Dermis blood vessel endothelial cell (primary cell): Measurements from ENCODE around the gene FDXACB1. TPM values are rescaled to one million over a fixed set of nuclear protein-coding genes. Genes with fewer than 3 reads are reported as not detected.

Experiments used
- DNase-seq: peaks from one replicate; pipeline ENCODE4 v3.0.0; 2010
- total RNA-seq: library from RNA; depleted of rRNA; stranded (reverse); fragments of >200 nt; gene quantifications from 2 replicates; pipeline ENCODE4 v1.2.3, GENCODE V29; 2014

FDXACB1 gene, protein sequence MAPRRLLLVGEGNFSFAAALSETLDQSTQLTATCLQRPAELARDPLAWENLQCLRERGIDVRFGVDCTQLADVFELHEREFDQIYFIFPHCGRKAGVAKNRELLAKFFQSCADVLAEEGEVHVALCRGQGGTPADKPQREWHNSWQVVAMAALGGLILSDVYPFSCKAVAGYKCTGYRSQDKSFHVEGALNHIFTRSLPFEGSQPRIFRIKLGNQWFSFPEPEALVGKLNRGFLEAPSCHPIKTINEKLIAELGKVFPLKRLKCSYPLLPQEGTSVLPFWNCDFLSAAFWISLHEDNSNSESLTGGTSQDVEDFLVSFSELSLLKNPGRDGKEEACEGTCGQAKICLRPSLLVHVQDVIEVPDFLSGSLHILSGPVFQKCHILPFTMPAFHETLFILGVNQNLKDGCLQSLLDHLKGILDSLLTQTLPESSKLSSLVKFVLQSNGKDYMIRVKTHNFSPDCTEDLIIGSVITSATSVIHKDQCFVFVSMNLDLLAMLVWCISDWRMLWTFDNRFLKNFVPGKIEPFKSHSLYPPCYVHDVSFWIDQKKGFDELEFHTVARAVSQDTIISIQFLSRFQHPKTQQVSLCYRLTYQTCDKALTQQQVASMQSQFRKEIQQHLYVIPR
- 1.9 and 2.0 TPM in 2 replicates for total RNA-seq

DNA sequence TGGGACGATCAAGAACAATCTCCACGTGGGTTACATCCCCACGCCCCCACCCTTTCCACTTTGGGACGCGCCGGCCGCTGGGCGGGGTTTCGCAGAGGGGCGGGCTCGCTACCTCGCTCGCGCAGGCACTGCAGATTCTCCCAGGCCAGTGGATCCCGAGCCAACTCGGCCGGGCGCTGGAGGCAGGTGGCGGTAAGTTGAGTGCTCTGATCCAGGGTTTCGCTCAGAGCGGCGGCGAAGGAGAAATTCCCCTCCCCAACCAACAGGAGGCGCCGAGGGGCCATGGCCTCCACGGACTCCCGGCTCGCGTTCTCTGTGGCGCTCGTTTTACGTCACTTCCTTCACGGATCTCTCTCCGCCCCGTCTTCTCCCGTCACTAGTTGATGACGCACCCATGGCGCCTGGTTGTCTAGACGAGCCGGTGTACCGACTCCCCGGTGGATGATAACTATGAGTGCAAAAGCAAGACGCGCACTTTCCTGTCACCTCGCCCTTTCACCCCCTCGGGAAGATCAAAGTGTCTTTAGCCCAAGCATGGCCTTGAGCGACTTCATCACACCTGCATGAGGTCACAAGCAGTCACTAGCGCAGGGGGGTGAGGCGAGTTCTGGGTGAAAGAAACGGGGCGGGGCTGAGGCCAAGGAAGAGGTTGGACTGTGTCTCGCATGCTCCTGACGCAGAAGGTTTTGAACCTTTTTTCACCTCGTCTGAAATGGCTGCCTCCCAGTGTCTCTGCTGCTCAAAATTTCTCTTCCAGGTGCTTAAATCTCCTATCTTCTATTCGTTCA, at the start of gene FDXACB1, which contains the start of gene CFAP68:
TSS of gene FDXACB1 (minus strand) at position 317 of the 788 bp plus-strand sequence. CDS start at position 284, 33 bp downstream.
TSS of gene CFAP68 (plus strand) at position 693 of the 788 bp plus-strand sequence. CDS start at position 713, 20 bp downstream.
- DNase-seq = peak; percentile 99

DNA sequence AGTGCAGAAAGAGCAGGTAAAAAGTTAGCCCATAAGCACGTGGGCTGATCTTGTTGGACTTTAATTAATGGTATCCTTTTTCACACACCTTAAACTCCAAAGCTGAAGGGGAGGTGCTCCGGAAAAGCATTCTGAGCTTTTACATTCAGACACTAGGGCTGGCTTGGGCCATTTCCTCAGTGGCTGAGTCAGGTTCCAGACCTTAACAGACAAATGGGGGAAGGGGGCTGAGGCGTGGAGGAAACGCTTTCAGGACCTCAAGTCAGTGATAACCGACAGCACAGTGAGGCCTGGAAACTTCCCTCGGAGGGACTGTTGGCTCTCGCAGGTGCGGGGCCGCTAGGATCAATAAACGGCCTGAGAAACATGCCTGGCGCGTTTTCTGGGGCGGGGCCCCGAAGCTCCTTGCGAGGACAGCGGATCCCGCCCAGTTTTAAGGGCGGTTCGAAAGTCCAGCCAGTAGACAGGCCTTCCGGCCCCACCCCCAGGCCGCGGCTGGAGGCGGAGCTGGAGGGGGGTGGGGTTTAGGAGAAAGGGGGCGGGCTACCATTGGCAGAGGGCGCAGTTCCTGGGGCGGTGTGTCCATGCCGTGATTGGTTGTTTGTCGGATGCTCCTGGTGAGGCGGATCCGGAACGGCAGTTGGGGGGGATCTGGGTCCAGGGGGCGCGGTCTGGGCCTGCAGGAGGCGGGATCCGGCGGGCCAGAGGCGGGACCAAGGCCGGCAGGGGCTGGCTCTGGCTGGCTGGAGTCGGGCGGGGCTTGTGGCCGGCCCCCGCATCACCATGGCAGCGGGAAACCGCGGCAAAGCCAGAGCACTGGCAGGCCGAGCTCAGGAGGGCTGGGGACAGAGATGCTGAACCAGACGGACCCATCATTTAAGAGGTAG, 47.8 kb upstream of the FDXACB1 start:
- peak; percentile 98 for DNase-seq

DNA sequence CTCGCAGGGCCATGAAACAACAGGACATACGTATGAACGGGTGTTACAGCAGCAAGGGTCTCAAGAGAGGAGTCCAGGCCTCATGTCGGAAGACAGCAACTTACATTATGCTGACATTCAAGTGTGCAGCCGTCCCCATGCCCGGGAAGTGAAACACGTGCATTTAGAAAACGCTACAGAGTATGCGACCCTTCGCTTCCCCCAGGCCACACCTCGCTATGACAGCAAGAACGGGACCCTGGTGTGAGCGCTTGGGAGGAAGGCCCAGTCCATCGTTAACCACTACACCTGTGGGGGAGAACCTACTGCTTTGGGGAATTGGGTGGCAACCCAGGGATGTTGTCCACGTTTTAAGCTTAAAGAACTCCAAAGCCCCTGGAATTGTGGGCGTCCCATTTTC, 47.0 kb upstream of the FDXACB1 start:
- no peak for DNase-seq

DNA sequence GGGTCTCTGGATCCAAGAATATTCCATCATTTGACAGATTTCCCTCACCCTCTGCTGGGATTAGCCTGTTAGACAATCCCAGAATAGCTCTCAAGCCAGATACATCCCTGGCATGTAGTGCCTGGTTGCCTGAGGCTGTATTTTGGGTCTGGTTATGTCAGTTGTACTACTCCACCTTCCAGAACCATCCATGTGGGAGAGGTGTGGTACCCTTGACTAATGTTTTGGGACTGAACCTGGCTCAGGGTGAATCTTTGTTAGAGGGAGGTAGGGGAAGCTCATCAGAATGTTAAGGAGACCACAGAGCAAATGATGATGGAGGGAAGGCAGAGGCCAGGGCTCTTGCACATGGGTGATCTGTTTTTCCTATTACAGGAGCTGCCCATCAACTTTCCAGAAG, 45.0 kb upstream of the FDXACB1 start:
- no peak for DNase-seq

DNA sequence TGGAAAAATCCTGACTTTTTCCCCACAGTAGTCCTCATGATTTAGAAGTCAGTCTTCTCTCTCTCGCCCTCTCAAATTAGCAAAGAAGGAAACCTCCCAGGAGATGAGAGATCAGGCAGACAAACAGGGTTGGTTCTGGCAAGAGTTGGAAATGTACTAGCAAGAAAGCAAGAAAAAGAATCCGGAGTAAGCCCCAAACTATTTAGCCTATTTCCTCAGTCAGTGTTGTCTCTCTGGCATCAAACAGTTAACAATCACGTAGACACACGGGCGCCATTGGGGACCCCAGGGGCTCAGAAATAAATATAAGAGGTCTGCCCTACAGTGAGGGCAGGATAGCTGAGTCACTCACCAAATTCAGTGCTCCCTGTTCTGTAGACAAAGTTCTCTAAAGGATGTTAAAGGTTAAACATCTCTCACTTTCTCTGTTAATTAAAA, 44.4 kb upstream of the FDXACB1 start:
- DNase-seq = peak; percentile 46

DNA sequence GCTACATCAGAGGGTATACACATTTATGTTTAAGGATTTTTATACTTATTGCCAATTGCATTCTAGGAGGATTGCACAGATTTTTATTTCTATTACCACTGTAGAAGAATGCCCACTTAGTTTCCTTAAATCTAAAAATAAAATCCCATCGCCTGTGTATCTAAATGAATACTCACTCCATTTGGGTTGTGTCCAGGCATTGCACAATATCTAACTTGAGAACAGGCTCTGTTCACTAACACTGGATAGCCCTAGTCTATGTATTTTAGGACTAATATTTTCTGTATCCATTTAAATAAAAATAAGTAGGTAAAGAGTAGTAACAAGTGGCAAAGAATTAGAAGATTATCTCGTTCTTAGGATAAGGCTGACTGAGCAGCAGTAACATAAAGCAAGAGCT, 43.8 kb upstream of the FDXACB1 start:
- DNase-seq = peak; percentile 43

DNA sequence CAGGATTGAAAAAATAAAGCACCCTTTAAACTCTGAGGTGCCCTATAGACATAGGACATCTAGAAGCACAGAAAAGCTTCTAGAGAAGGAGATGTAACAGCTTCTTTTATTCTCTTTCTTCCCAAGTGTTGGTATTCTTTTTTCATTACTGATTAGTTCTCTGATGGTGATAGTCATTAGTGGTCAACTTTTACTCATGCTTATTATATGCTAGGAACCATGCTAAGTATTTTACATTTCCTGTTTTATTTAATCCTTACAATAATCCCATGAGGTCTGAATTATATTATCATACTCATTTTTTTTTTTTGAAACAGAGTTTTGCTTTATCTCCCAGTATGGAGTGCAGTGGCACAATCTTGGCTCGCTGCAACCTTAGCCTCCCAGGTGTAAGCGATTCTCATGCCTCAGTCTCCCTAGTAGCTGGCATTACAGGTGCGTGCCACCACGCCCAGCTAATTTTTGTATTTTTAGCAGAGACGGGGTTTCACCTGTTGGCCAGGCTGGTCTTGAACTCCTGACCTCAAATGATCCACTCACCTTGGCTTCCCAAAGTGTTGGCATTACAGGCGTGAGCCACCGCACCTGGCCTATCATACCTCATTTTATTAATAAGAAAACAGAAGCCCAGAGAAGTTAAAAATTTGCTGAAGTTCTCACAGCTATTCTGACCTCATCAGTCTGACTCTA, 42.7 kb upstream of the FDXACB1 start:
- no peak for DNase-seq

DNA sequence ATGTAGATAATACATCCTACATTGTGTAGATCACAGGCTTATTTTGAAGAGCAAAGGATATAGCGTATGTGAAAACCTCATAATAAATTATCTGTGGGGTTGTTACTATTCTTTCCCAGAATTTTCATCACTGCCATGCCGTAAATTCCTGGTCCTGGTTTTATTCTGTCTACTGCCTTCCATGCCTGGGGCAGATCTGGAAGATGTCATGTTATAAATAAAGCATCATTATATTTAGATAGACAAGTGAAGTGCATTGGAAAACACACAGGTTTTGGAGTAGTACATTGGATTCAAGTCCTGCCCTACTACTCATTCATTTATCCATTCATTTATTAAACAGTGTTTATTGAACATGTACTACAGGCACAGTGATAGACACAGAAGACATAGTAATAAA, 41.9 kb upstream of the FDXACB1 start:
- DNase-seq = no peak

DNA sequence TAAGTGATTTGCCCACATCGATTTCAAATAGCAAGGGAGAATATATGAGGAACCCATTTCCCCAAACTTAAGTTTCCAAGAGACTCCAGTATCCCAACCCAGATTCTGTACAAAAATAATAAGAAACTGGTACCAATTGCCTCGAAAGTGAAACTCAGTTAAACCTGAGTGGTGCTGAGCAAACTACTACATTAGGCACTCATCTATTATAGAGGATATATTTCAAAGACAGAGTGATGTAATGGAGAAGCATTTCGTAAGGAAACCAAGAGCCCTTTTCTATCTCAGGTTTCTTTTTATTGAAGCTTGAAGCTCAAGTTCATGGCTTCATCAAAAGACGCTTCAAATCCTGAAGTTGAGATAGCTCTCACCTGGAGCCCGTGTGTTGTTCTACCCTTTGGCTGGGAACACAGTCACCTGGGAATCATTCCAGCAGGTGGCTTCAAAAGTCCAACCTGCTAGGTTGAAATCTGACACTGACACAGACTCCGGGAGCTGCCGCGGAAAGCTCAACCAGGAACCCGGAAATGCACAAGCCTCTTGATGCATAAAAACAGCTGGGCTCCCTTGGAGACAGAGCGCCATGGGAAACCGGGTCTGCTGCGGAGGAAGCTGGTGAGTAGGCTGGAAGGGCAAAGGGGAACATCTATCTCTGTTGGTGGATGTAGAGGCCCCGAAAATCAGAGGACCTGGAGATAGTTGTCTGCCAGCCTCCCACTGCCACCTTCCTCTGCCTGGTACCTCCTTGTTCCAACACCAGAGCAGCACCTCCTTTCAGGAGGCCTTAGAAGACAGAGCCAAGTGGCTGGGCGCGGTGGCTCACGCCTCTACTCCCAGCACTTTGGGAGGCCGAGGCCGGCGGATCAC, 39.7 kb upstream of the FDXACB1 start, which contains the start of gene C11orf52:
TSS of gene C11orf52 (plus strand) at position 524 of the 867 bp plus-strand sequence. CDS start at position 584, 60 bp downstream.
- peak; percentile 84 for DNase-seq

DNA sequence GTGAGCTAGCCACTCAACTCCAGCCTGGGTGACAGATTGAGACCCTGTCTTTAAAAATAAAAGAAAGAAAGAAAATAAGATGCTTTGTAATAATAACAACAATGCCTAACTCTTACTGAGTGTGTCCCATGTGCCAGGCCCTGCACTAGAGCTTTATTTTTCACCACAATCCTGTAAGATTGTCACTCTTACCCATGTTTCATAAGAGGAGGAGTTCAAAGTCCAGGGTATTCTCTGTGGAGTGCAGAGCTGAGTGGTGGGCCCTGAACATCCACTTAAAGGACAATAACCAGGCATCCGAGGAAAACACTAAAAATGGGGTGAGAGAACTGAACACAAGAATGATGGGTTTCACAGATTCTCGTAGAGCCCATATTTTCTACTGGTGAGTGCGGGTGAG, 38.8 kb upstream of the FDXACB1 start:
- DNase-seq = no peak

DNA sequence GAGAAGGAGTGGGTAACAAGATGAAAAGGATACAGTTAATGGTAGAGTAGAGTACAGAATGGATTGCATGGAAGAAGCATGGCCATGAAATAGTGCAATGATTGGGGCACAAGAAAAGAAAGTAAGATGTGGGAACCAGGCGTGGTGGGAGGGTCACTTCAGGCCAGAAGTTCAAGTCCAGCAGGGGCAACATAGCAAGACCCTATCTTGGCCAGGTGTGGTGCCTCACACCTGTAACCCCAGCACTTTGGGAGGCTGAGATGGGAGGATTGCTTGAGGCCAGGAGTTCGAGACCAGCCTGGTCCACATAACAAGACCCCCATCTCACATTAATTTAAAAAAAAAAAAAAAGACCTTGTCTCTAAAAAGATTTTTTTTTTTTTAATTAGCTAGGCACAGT, 38.3 kb upstream of the FDXACB1 start:
- no peak for DNase-seq

DNA sequence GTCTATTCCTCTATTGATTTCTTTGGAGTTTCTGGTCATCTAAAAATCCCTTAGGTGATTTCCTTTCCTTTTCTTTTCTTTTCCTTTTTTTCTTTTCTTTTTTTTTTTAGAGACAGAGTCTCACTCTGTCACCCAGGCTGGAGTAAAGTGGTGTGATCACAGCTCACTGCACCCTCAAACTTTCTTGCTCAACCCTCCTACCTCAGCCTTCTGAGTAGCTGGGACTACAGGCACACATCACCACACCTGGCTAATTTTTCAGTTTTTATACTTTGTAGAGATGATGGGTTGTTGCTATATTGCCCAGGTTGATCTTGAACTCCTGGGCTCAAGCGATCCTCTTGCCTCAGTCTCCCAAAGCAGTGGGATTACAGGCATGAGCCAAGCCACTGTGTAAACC, 37.8 kb upstream of the FDXACB1 start:
- no peak for DNase-seq

DNA sequence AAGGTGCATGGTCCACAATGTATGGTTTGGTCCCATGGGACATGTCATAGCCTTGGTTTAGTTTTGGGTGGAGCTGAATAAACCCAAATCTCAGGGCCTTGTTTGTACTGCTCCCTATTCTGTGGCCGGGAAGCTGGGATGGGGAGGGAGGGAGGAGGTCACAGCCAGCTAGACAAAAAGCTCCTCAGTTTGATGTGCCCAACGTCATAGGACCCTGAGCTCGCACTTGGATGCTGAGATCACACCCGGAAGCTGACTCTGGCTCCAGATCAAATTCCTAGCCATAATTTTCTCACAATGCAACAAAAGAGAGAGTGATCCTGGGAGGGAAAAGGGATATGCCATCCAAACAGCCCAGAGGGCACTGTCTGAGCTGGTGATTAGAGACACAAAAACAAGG, 35.0 kb upstream of the FDXACB1 start:
- DNase-seq = peak; percentile 66

DNA sequence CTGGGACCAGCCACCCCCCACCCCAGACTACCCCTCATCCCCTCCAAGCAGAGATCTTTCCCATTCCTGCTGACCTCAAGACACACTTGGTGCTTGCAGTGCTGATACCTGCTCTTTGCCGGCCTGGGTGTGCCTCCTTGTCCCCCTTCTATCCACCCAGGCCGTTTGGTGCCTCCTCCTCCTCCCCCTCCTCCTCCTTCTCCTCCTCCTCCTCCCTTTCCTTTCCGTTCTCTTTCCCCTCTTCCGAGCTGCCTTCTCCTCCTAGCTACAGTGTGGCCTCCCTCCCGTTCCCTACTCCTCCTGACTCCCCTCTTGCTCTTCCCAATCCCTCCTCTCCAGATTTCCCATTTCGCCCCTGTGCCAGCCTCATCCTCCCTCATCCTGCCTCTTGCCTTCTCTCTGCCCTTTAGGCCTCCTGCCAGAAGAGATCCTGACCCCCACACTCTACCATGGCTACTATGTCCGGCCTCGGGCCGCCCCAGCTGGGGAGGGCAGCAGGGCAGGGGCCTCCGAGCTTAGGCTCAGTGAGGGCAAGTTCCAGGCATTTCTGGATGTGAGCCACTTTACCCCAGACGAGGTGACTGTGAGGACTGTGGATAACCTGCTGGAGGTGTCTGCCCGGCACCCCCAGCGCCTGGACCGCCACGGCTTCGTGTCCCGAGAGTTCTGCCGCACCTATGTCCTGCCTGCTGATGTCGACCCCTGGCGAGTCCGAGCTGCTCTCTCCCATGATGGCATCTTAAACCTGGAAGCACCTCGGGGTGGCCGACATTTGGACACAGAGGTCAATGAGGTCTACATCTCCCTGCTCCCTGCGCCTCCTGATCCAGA, 34.3 kb upstream of the FDXACB1 start:
- DNase-seq = no peak

DNA sequence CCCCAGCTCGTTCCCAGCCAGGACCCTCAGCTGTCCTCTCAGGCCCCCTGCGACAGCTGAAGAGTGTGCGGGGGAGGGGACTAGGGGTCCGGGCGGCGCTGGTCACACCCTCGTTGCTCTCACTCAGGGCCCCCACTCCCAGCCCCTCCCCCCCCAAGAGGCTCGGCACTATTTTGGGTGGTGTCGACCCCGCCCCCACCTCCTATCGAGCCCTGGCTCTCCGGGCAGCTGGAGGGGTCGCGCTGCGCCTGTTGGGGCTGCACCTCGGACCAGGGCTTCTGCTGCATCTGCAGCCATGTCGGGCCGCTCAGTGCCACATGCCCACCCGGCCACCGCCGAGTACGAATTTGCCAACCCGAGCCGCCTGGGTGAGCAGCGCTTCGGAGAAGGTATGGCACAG, 33.6 kb upstream of the FDXACB1 start, which contains the start of gene HSPB2:
TSS of gene HSPB2 (plus strand) at position 200 of the 400 bp plus-strand sequence. CDS start at position 296, 96 bp downstream.
- DNase-seq = no peak

DNA sequence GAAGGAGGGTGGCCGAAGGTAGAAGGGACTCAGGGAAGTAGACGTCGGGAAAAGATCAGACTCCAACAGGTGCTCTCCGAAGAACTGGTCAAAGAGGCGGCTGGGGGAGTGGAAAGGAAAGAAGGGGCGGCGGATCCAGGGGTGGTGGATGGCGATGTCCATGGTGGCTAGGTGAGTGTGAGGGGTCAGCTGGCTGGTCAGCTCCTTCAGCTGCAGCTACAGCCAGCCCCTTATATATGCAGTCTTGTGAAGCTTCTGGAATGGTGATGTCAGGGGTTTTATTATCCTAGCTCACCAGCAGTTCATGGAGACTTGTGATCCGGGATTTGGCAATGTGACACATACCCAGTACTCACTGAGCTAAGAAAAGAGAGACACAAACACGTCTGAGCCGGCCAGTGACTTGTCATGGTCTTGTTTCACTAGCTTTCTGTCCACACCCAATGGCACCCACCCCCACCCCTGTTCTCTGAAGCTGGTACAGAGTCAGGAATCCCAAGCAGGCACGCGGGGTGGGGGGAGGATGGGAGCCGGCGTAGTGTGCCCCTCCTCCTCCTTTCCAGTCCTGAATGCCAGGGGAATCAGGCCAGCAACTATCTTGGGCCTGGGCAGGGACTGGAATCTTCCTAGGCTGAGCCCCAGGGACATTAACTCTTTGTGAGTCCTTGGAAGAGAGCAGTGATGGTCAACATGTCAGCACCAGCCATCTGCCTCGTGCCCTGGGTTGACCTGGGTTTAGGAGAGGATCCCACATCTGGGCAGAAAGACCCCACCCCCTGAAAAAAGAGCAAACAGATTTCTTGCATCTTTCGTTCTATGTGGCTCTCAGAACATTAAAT, 32.8 kb upstream of the FDXACB1 start, which contains the start of gene CRYAB:
TSS of gene CRYAB (minus strand) at position 208 of the 839 bp plus-strand sequence. CDS start at position 162, 46 bp downstream.
- DNase-seq = no peak

DNA sequence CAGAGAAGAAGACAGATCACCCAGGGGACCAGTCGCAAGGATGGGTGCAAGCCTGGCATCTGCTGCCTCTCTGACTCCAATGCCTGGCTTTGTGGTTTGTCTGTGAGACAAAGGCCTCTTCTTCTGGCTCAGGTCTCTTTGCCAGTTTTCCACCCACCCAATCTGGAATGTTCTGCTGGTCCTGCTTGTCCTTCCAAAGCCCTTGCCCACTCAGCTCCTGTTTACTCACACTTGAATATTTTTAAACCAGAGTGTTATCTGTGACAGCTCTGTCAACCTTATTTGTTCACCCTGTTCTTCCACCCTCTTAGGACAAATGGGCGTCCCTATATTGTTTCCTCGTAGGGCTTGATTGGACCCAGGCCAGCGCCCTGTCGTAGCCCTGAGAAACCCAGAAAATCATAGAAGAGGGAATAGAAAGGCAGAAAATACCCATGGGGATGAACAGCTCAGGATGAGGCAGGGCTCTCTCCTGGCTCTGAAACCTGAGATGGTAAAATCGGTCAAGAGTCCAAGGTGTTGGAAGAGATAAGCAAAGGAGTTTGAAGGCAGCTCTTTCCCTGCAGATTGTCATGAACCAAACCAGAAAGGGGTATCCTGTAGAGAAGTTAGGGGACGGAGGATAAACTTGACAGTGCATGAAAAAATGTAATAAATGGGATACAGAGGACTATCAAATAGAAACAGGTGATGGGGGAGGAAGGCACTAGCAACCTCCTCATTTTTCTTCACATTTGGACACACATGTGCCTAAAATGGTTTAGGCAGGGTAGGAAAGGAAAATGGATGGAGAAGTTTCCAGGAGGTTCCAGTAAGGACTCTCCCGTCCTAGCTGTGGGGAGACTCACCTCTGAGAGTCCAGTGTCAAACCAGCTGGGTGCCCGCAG, 32.0 kb upstream of the FDXACB1 start:
- no peak for DNase-seq
